Neural progenitor cell (in vitro differentiated cells): ENCODE measurements around the gene ELP5. TPM values are rescaled to one million over a fixed set of nuclear protein-coding genes. Genes with fewer than 3 reads are reported as not detected.
A peak's percentile ranks its signal among the peaks of the same experiment; 100 is the strongest.

Experiments
- DNase-seq: peaks from one replicate; pipeline ENCODE4 v3.0.0-alpha.2; 2016; ENCODE audit warnings: low spot score
- H2AFZ ChIP-seq: fragments of 200-600 bp; sonication (generic); replicated peaks from 2 replicates; pipeline ENCODE4 v1.6.1; 2016; ENCODE audit warnings: antibody characterized with exemption
- H3F3A ChIP-seq: fragments of 200-600 bp; sonication (generic); 2 replicates; pipeline ENCODE4 v1.6.1; 2016; ENCODE audit warnings: antibody characterized with exemption, low read depth
- H3K27ac ChIP-seq: fragments of 200-600 bp; sonication (generic); 2 replicates; pipeline ENCODE4 v1.5.1; 2016; ENCODE audit warnings: mild to moderate bottlenecking
- H3K27me3 ChIP-seq: fragments of 200-600 bp; sonication (generic); 2 replicates; pipeline ENCODE4 v1.6.1; 2016; ENCODE audit warnings: mild to moderate bottlenecking, moderate library complexity
- H3K36me3 ChIP-seq: fragments of 200-600 bp; sonication (generic); 2 replicates; pipeline ENCODE4 v1.5.1; 2016
- H3K4me1 ChIP-seq: fragments of 200-600 bp; sonication (generic); 2 replicates; pipeline ENCODE4 v1.6.1; 2016; ENCODE audit warnings: mixed run types
- H3K4me2 ChIP-seq: fragments of 200-600 bp; sonication (generic); 2 replicates; pipeline ENCODE4 v1.6.1; 2016
- H3K4me3 ChIP-seq: fragments of 200-600 bp; sonication (generic); 2 replicates; pipeline ENCODE4 v1.5.1; 2016
- H3K79me2 ChIP-seq: fragments of 200-600 bp; sonication (generic); 2 replicates; pipeline ENCODE4 v1.6.1; 2016; ENCODE audit warnings: low read depth
- H3K9ac ChIP-seq: fragments of 200-600 bp; sonication (generic); 2 replicates; pipeline ENCODE4 v1.6.1; 2016
- H3K9me3 ChIP-seq: fragments of 200-600 bp; sonication (generic); 2 replicates; pipeline ENCODE4 v1.5.1; 2016; ENCODE audit warnings: low read depth
- H4K20me1 ChIP-seq: fragments of 200-600 bp; sonication (generic); 2 replicates; pipeline ENCODE4 v1.6.1; 2016; ENCODE audit warnings: low read depth
- H3K27ac Mint-ChIP-seq: 3 replicates; pipeline ENCODE4 v1.8.0; 2021; ENCODE audit warnings: mixed read lengths
- H3K27me3 Mint-ChIP-seq: 2 replicates; pipeline ENCODE4 v1.8.0; 2022; ENCODE audit warnings: low read depth, mild to moderate bottlenecking, inconsistent platforms, moderate library complexity, mixed read lengths; ENCODE audit not compliant: insufficient read depth
- H3K36me3 Mint-ChIP-seq: 3 replicates; pipeline ENCODE4 v1.8.0; 2021; ENCODE audit warnings: mixed read lengths
- H3K4me1 Mint-ChIP-seq: 3 replicates; pipeline ENCODE4 v1.8.0; 2021; ENCODE audit warnings: mixed read lengths
- H3K4me3 Mint-ChIP-seq: 3 replicates; pipeline ENCODE4 v1.8.0; 2021; ENCODE audit warnings: mild to moderate bottlenecking, moderate library complexity, mixed read lengths
- H3K9me3 Mint-ChIP-seq: 3 replicates; pipeline ENCODE4 v1.8.0; 2020; ENCODE audit warnings: mixed read lengths
- CTCF ChIP-seq: fragments of 200-600 bp; sonication (generic); IDR thresholded peaks from 2 replicates; pipeline ENCODE4 v1.5.1; 2017; ENCODE audit warnings: antibody characterized with exemption, mild to moderate bottlenecking
- EZH2 ChIP-seq: fragments of 200-600 bp; sonication (generic); IDR thresholded peaks from 2 replicates; pipeline ENCODE4 v1.6.1; 2017; ENCODE audit warnings: antibody characterized with exemption, mild to moderate bottlenecking, moderate library complexity
- EZH2phosphoT487 ChIP-seq: fragments of 200-600 bp; sonication (generic); IDR thresholded peaks from 2 replicates; pipeline ENCODE4 v1.6.1; 2017; ENCODE audit warnings: antibody characterized with exemption
- total RNA-seq: library from RNA; depleted of rRNA; stranded (reverse); fragments of >200 nt; gene quantifications from 2 replicates; pipeline ENCODE4 v1.2.3, GENCODE V29; 2015; ENCODE audit warnings: low replicate concordance

Gene ELP5
- total RNA-seq, 1 donor from 2014 or later = 17.5 TPM

- peak overlapping the region; percentile 59 for H3K4me3 ChIP-seq
- peaks cover 69% of the 10 kb centered on the region for H3K79me2 ChIP-seq
- Mint-ChIP-seq H3K27me3 (peaks cover 17% of the 10 kb centered on the region), H3K4me1 (peaks cover 73% of the 10 kb centered on the region), H3K36me3 (peaks cover 7% of the 10 kb centered on the region), H3K4me3 (peak overlapping the region; percentile 83), H3K9me3 (no peaks in the 10 kb centered on the region), H3K27ac (peak overlapping the region; percentile 97)
- no peak overlapping the region for H2AFZ ChIP-seq
- H3K4me1 ChIP-seq = peaks cover 54% of the 10 kb centered on the region
- no peak overlapping the region for H3K9ac ChIP-seq
- peak; percentile 100 for DNase-seq
- H3K9me3 ChIP-seq = no peaks in the 10 kb centered on the region
- no peak overlapping the region for H3K27ac ChIP-seq
- H3K4me2 ChIP-seq = peak overlapping the region; percentile 78
- H3F3A ChIP-seq = peaks cover 77% of the 10 kb centered on the region
- H3K27me3 ChIP-seq = no peaks in the 10 kb centered on the region
- H3K36me3 ChIP-seq = no peaks in the 10 kb centered on the region
- peaks cover 12% of the 10 kb centered on the region for H4K20me1 ChIP-seq
- TF ChIP-seq EZH2 = no peak
- TF ChIP-seq CTCF = peak; percentile 94
These were observed 38.1 kb upstream of the ELP5 start for GRCh38 chr17:7213895-7214299.

DNA sequence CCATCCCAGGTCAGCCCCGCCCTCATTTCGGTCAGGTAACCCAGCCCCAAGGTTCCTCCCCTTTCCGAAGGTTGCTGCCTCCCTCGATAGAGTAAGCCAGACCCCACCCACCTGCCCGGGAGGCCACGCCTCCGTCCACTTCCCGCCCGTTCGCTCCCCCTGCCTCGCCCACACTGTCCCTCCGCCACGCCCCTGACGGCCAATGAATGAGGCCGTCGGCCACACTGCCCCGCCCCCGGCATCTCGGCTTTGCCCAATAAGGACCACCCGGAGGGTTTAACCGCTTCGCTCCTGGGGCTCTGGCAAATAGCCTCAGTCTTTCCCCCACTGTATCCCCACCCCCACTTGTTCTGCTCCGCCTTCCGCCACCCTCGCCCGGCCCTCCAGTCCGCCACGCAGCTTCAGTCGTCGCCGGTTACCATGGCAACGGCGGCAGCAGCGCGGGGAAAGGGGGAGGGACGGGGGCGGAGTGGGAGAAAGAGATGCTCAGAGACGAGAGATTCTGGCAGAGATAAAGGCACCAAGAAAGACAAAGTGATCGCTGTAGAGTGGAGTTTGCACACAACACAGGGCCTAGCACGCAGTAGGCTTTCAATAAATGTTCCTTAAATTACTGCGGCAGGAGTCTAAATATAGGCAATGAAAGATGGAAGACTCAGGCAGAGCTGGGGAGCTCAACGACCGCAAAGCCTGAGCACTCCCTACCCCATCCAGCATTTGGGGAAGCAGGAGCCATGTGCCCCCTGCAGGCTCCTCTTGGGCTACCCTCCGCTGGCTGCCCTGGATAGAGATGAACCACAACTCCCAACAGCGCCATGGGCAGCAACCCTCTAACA is 37.5 kb upstream of the ELP5 start:
- peaks cover 62% of the 10 kb centered on the region for H3K79me2 ChIP-seq
- no peaks in the 10 kb centered on the region for H3K9me3 Mint-ChIP-seq
- H4K20me1 ChIP-seq = peaks cover 7% of the 10 kb centered on the region
- no peaks in the 10 kb centered on the region for H3K36me3 ChIP-seq
- peaks cover 73% of the 10 kb centered on the region for H3K4me1 Mint-ChIP-seq
- peaks cover 18% of the 10 kb centered on the region for H3K27me3 Mint-ChIP-seq
- H3K4me1 ChIP-seq = peaks cover 55% of the 10 kb centered on the region
- no peaks in the 10 kb centered on the region for H3K27me3 ChIP-seq
- peak; percentile 100 for DNase-seq
- peak overlapping the region; percentile 97 for H3K27ac Mint-ChIP-seq
- peaks cover 7% of the 10 kb centered on the region for H3K36me3 Mint-ChIP-seq
- peaks cover 77% of the 10 kb centered on the region for H3F3A ChIP-seq
- TF ChIP-seq CTCF (peak; percentile 70), EZH2 (no peak)
- H3K4me3 Mint-ChIP-seq = peak overlapping the region; percentile 83
- peak overlapping the region; percentile 80 for H3K27ac ChIP-seq
- no peak overlapping the region for H2AFZ ChIP-seq
- peak overlapping the region; percentile 85 for H3K4me2 ChIP-seq
- H3K9ac ChIP-seq = no peak overlapping the region
- H3K4me3 ChIP-seq = peak overlapping the region; percentile 59
- no peaks in the 10 kb centered on the region for H3K9me3 ChIP-seq

- Mint-ChIP-seq H3K4me3 (peak overlapping the region; percentile 83), H3K9me3 (no peaks in the 10 kb centered on the region), H3K27ac (peak overlapping the region; percentile 97), H3K4me1 (peaks cover 68% of the 10 kb centered on the region), H3K27me3 (peaks cover 21% of the 10 kb centered on the region), H3K36me3 (peaks cover 4% of the 10 kb centered on the region)
- H2AFZ ChIP-seq = no peak overlapping the region
- no peak overlapping the region for H3K9ac ChIP-seq
- H3K27ac ChIP-seq = peak overlapping the region; percentile 54
- peaks cover 55% of the 10 kb centered on the region for H3K4me1 ChIP-seq
- no peaks in the 10 kb centered on the region for H3K36me3 ChIP-seq
- no peak for DNase-seq
- H3K9me3 ChIP-seq = no peaks in the 10 kb centered on the region
- no peak for TF ChIP-seq EZH2
- TF ChIP-seq EZH2phosphoT487 = no peak
- no peak for TF ChIP-seq CTCF
- peaks cover 74% of the 10 kb centered on the region for H3F3A ChIP-seq
- H3K79me2 ChIP-seq = peaks cover 56% of the 10 kb centered on the region
- peak overlapping the region; percentile 59 for H3K4me3 ChIP-seq
- H3K4me2 ChIP-seq = peak overlapping the region; percentile 85
- H4K20me1 ChIP-seq = peaks cover 8% of the 10 kb centered on the region
- H3K27me3 ChIP-seq = no peaks in the 10 kb centered on the region
These were observed 36.8 kb upstream of the ELP5 start for GRCh38 chr17:7215136-7215638.
